Astrocyte (in vitro differentiated cells and primary cell): ENCODE data around the gene PSME1.

ENCODE experiments used
- EZH2 ChIP-seq: IDR thresholded peaks from 2 replicates; pipeline ENCODE4 v1.6.1; 2012; ENCODE audit warnings: mild to moderate bottlenecking, low read length, inconsistent platforms; ENCODE audit not compliant: insufficient read depth
- TF ChIP-seq, protein P1 (sequence below): IDR thresholded peaks from 2 replicates; pipeline ENCODE4 v1.5.1; 2011; ENCODE audit warnings: low read depth, mild to moderate bottlenecking, inconsistent platforms, low read length, moderate library complexity; ENCODE audit not compliant: insufficient read depth

DNA sequence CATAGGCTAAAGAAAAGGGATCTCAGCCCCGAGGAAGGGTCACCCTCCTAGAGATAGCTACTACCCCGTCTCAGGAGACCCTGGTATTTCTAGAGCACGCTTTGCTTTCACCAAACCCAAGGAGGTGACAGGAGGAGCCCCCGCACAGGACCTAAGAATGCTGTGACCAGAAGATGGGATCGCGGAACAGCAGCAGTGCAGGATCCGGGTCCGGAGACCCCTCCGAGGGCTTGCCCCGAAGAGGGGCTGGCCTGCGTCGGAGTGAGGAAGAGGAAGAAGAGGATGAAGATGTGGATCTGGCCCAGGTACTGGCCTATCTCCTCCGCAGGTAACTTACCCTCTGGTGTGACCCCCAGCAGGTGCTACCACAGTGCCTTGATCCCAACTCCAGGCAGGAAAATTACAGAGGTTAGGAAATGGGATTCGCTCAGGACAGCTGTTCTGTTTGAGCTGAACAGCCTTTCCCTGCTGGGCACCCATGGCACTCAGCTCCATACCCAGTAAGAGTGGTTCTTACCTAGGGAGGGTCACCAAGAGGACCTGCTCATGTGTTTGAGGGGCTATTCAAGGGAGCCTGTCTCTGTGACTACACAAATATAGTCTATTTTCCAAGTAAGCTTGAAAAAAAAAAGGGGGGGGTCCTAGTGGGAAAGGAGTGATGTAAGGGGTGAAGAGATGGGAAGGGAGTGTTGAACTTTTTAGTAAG lies 20.4 kb upstream of the PSME1 start:
- TF ChIP-seq, protein P1, sequence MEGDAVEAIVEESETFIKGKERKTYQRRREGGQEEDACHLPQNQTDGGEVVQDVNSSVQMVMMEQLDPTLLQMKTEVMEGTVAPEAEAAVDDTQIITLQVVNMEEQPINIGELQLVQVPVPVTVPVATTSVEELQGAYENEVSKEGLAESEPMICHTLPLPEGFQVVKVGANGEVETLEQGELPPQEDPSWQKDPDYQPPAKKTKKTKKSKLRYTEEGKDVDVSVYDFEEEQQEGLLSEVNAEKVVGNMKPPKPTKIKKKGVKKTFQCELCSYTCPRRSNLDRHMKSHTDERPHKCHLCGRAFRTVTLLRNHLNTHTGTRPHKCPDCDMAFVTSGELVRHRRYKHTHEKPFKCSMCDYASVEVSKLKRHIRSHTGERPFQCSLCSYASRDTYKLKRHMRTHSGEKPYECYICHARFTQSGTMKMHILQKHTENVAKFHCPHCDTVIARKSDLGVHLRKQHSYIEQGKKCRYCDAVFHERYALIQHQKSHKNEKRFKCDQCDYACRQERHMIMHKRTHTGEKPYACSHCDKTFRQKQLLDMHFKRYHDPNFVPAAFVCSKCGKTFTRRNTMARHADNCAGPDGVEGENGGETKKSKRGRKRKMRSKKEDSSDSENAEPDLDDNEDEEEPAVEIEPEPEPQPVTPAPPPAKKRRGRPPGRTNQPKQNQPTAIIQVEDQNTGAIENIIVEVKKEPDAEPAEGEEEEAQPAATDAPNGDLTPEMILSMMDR: no peak
- no peak for TF ChIP-seq EZH2
